PC-9 (cell line): ENCODE data around the gene SLC17A7.

Experiments
- EZH2 ChIP-seq: fragments of 200-600 bp; sonication (generic); IDR thresholded peaks from 2 replicates; pipeline ENCODE4 v1.8.0; 2017; ENCODE audit warnings: antibody characterized with exemption, low read depth
- TF ChIP-seq, protein P1 (sequence below): fragments of 200-600 bp; sonication (generic); conservative IDR thresholded peaks from 2 replicates; pipeline ENCODE4 v1.6.1; 2017; ENCODE audit warnings: mixed run types, antibody characterized with exemption, mild to moderate bottlenecking, moderate library complexity

DNA sequence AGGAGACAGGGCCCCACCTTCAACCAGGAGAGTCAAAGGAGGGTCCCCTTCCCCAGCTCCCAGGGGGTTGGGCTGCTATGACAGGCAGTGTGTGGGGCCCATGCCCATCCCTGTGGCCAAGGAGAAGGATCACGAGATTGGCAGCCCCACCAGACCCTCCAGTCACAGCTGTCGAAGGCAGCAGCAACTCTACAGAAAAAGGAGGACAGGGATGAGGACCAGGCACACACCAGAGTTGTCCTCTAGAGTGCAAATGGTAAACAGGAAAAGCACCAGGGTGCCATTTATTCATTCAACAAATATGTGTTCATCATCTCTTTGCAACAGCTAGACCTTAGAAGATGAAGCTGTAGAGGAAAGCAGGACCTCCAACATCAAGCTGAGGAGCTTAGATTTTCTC lies 22.2 kb downstream of the SLC17A7 start:
- TF ChIP-seq, protein P1, sequence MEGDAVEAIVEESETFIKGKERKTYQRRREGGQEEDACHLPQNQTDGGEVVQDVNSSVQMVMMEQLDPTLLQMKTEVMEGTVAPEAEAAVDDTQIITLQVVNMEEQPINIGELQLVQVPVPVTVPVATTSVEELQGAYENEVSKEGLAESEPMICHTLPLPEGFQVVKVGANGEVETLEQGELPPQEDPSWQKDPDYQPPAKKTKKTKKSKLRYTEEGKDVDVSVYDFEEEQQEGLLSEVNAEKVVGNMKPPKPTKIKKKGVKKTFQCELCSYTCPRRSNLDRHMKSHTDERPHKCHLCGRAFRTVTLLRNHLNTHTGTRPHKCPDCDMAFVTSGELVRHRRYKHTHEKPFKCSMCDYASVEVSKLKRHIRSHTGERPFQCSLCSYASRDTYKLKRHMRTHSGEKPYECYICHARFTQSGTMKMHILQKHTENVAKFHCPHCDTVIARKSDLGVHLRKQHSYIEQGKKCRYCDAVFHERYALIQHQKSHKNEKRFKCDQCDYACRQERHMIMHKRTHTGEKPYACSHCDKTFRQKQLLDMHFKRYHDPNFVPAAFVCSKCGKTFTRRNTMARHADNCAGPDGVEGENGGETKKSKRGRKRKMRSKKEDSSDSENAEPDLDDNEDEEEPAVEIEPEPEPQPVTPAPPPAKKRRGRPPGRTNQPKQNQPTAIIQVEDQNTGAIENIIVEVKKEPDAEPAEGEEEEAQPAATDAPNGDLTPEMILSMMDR = no peak
- TF ChIP-seq EZH2 = no peak
